Measurements from ENCODE around the gene ZBTB7C. TPM values are rescaled to one million over a fixed set of nuclear protein-coding genes. Genes with fewer than 3 reads are reported as not detected.

Gene ZBTB7C
- total RNA-seq, 1 donor from 2014 or later, result 1.4 TPM

GRCh38 chr18:48095726-48096125 lies 313.5 kb downstream of the ZBTB7C start:
- H3K9me3 Mint-ChIP-seq (ENCODE audit: low read depth), result no peaks in the 10 kb centered on the region
- no peak overlapping the region for H3K27ac Mint-ChIP-seq (ENCODE audit: unreplicated experiment)
- no peak for TF ChIP-seq CTCF (IDR thresholded peaks at IDR 0.05)
- no peaks in the 10 kb centered on the region for H3K4me1 Mint-ChIP-seq (ENCODE audit: low read depth)
- H3K27me3 Mint-ChIP-seq (ENCODE audit: low read depth), result peaks cover 48% of the 10 kb centered on the region
- DNase-seq (ENCODE audit: low spot score), result no peak
- H3K4me3 Mint-ChIP-seq (ENCODE audit: unreplicated experiment), result no peak overlapping the region
- H3K36me3 Mint-ChIP-seq (ENCODE audit: low read depth), result no peaks in the 10 kb centered on the region

- Mint-ChIP-seq H3K4me1 (ENCODE audit: low read depth) (no peaks in the 10 kb centered on the region), H3K36me3 (ENCODE audit: low read depth) (no peaks in the 10 kb centered on the region), H3K4me3 (ENCODE audit: unreplicated experiment) (no peak overlapping the region), H3K27ac (ENCODE audit: unreplicated experiment) (no peak overlapping the region), H3K27me3 (ENCODE audit: low read depth) (peaks cover 33% of the 10 kb centered on the region), H3K9me3 (ENCODE audit: low read depth) (no peaks in the 10 kb centered on the region)
- TF ChIP-seq CTCF (IDR thresholded peaks at IDR 0.05), result no peak
- DNase-seq (ENCODE audit: low spot score), result no peak
These were observed 316.1 kb downstream of the ZBTB7C start for GRCh38 chr18:48093104-48093503.

GRCh38 chr18:48091869-48092497 lies 317.2 kb downstream of the ZBTB7C start:
- no peaks in the 10 kb centered on the region for H3K9me3 Mint-ChIP-seq (ENCODE audit: low read depth)
- no peak overlapping the region for H3K4me3 Mint-ChIP-seq (ENCODE audit: unreplicated experiment)
- H3K36me3 Mint-ChIP-seq (ENCODE audit: low read depth), result no peaks in the 10 kb centered on the region
- no peak for DNase-seq (ENCODE audit: low spot score)
- peaks cover 31% of the 10 kb centered on the region for H3K27me3 Mint-ChIP-seq (ENCODE audit: low read depth)
- no peak for TF ChIP-seq CTCF (IDR thresholded peaks at IDR 0.05)
- no peak overlapping the region for H3K27ac Mint-ChIP-seq (ENCODE audit: unreplicated experiment)
- no peaks in the 10 kb centered on the region for H3K4me1 Mint-ChIP-seq (ENCODE audit: low read depth)

- DNase-seq (ENCODE audit: low spot score), result no peak
- Mint-ChIP-seq H3K27me3 (ENCODE audit: low read depth) (peaks cover 25% of the 10 kb centered on the region), H3K9me3 (ENCODE audit: low read depth) (no peaks in the 10 kb centered on the region), H3K4me1 (ENCODE audit: low read depth) (no peaks in the 10 kb centered on the region), H3K4me3 (ENCODE audit: unreplicated experiment) (no peak overlapping the region), H3K27ac (ENCODE audit: unreplicated experiment) (no peak overlapping the region), H3K36me3 (ENCODE audit: low read depth) (no peaks in the 10 kb centered on the region)
- TF ChIP-seq CTCF (IDR thresholded peaks at IDR 0.05), result no peak
These were observed 318.5 kb downstream of the ZBTB7C start for GRCh38 chr18:48090702-48091101.

GRCh38 chr18:48090021-48090420 lies 319.2 kb downstream of the ZBTB7C start:
- DNase-seq (ENCODE audit: low spot score), result no peak
- no peak for TF ChIP-seq CTCF (IDR thresholded peaks at IDR 0.05)
- H3K4me3 Mint-ChIP-seq (ENCODE audit: unreplicated experiment), result no peak overlapping the region
- H3K9me3 Mint-ChIP-seq (ENCODE audit: low read depth), result no peaks in the 10 kb centered on the region
- no peak overlapping the region for H3K27ac Mint-ChIP-seq (ENCODE audit: unreplicated experiment)
- H3K4me1 Mint-ChIP-seq (ENCODE audit: low read depth), result no peaks in the 10 kb centered on the region
- H3K36me3 Mint-ChIP-seq (ENCODE audit: low read depth), result no peaks in the 10 kb centered on the region
- H3K27me3 Mint-ChIP-seq (ENCODE audit: low read depth), result peaks cover 23% of the 10 kb centered on the region

Data from chondrocyte (in vitro differentiated cells).